Measurements from ENCODE around the gene TMEM204. TPM values are rescaled to one million over a fixed set of nuclear protein-coding genes. Genes with fewer than 3 reads are reported as not detected.

The TMEM204 gene
- polyA plus RNA-seq, 1 donor from 2014 or later: not detected

DNA sequence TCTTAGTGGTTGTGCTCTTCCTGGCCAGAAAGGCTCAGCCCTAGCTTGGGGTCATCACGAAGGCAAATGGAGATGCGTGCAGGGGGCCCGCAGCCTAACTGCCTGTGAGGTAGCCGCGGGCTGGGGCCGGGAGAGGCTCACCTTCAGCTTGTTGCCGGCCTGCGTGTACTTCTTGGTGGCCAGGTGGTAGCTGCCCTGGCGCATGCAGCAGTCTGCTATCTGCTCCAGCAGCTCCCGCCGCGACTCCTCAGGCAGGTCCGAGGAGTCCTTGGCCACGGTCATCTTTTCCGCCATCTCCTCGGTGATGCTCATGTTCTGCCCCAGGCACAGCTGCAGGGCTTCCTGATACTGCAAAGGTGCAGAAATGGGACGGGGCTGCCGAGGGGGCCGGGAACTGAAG lies 13.0 kb upstream of the TMEM204 start:
- no peak overlapping the region for H3K4me3 ChIP-seq (ENCODE audit: low read length)
- TF ChIP-seq EZH2 (IDR thresholded peaks at IDR 0.05; ENCODE audit: borderline replicate concordance, insufficient read depth, low read length, poor library complexity, severe bottlenecking) (no peak), MXI1 (conservative IDR thresholded peaks at IDR 0.05; ENCODE audit: poor library complexity, severe bottlenecking) (no peak), RAD21 (conservative IDR thresholded peaks at IDR 0.05) (no peak), REST (IDR thresholded peaks at IDR 0.05; ENCODE audit: borderline replicate concordance) (no peak), TAF1 (IDR thresholded peaks at IDR 0.05; ENCODE audit: low read depth) (no peak), POLR2AphosphoS5 (IDR thresholded peaks at IDR 0.05) (no peak), SMC3 (conservative IDR thresholded peaks at IDR 0.05; ENCODE audit: poor library complexity) (no peak), EP300 (conservative IDR thresholded peaks at IDR 0.05; ENCODE audit: poor library complexity, severe bottlenecking) (no peak)
- TF ChIP-seq, protein P1, sequence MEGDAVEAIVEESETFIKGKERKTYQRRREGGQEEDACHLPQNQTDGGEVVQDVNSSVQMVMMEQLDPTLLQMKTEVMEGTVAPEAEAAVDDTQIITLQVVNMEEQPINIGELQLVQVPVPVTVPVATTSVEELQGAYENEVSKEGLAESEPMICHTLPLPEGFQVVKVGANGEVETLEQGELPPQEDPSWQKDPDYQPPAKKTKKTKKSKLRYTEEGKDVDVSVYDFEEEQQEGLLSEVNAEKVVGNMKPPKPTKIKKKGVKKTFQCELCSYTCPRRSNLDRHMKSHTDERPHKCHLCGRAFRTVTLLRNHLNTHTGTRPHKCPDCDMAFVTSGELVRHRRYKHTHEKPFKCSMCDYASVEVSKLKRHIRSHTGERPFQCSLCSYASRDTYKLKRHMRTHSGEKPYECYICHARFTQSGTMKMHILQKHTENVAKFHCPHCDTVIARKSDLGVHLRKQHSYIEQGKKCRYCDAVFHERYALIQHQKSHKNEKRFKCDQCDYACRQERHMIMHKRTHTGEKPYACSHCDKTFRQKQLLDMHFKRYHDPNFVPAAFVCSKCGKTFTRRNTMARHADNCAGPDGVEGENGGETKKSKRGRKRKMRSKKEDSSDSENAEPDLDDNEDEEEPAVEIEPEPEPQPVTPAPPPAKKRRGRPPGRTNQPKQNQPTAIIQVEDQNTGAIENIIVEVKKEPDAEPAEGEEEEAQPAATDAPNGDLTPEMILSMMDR (IDR thresholded peaks at IDR 0.05; ENCODE audit: poor library complexity, severe bottlenecking): no peak
- H3F3A ChIP-seq (ENCODE audit: insufficient read depth, low read length, poor library complexity, severe bottlenecking): no peaks in the 10 kb centered on the region
- no peak overlapping the region for H3K4me2 ChIP-seq (ENCODE audit: low read length)
- H3K27me3 ChIP-seq (ENCODE audit: insufficient read depth, low read depth, low read length): no peaks in the 10 kb centered on the region
- H2AFZ ChIP-seq (ENCODE audit: low read depth, low read length): no peak overlapping the region
- no peaks in the 10 kb centered on the region for H3K79me2 ChIP-seq (replicated peaks; ENCODE audit: insufficient read depth, low read length)
- no peaks in the 10 kb centered on the region for H3K9me2 ChIP-seq (ENCODE audit: insufficient read depth, low read length)
- no peaks in the 10 kb centered on the region for H3K9me3 ChIP-seq (ENCODE audit: low read length)
- no peaks in the 10 kb centered on the region for H3K36me3 ChIP-seq (ENCODE audit: insufficient read depth, low read length)
- H4K20me1 ChIP-seq (ENCODE audit: insufficient read depth): no peaks in the 10 kb centered on the region
- H3K9ac ChIP-seq (ENCODE audit: low read length): no peak overlapping the region
- H3K27ac ChIP-seq (ENCODE audit: low read length): no peak overlapping the region

GRCh38 chr16:1523581-1524245 lies 9.8 kb upstream of the TMEM204 start:
- Histone ChIP-seq H2AFZ (ENCODE audit: low read depth, low read length) (no peak overlapping the region), H3K36me3 (ENCODE audit: insufficient read depth, low read length) (no peaks in the 10 kb centered on the region), H3F3A (ENCODE audit: insufficient read depth, low read length, poor library complexity, severe bottlenecking) (no peaks in the 10 kb centered on the region), H3K9me3 (ENCODE audit: low read length) (no peaks in the 10 kb centered on the region), H3K9me2 (ENCODE audit: insufficient read depth, low read length) (no peaks in the 10 kb centered on the region), H3K79me2 (replicated peaks; ENCODE audit: insufficient read depth, low read length) (no peaks in the 10 kb centered on the region), H3K9ac (ENCODE audit: low read length) (no peak overlapping the region), H3K27me3 (ENCODE audit: insufficient read depth, low read depth, low read length) (no peaks in the 10 kb centered on the region), H4K20me1 (ENCODE audit: insufficient read depth) (no peaks in the 10 kb centered on the region), H3K4me3 (ENCODE audit: low read length) (no peak overlapping the region), H3K27ac (ENCODE audit: low read length) (no peak overlapping the region), H3K4me2 (ENCODE audit: low read length) (no peak overlapping the region)
- no peak for TF ChIP-seq EZH2 (IDR thresholded peaks at IDR 0.05; ENCODE audit: borderline replicate concordance, insufficient read depth, low read length, poor library complexity, severe bottlenecking)
- TF ChIP-seq SMC3 (conservative IDR thresholded peaks at IDR 0.05; ENCODE audit: poor library complexity): no peak
- TF ChIP-seq EP300 (conservative IDR thresholded peaks at IDR 0.05; ENCODE audit: poor library complexity, severe bottlenecking): no peak
- TF ChIP-seq, protein P1 (IDR thresholded peaks at IDR 0.05; ENCODE audit: poor library complexity, severe bottlenecking): no peak
- no peak for TF ChIP-seq RAD21 (conservative IDR thresholded peaks at IDR 0.05)
- no peak for TF ChIP-seq TAF1 (IDR thresholded peaks at IDR 0.05; ENCODE audit: low read depth)
- TF ChIP-seq MXI1 (conservative IDR thresholded peaks at IDR 0.05; ENCODE audit: poor library complexity, severe bottlenecking): no peak
- TF ChIP-seq REST (IDR thresholded peaks at IDR 0.05; ENCODE audit: borderline replicate concordance): no peak
- TF ChIP-seq POLR2AphosphoS5 (IDR thresholded peaks at IDR 0.05): no peak

Data from neural cell (in vitro differentiated cells).